ENCODE data around the gene SCAMP2. TPM values are rescaled to one million over a fixed set of nuclear protein-coding genes. Genes with fewer than 3 reads are reported as not detected.

Gene SCAMP2
- total RNA-seq, 5 donors from 2014 or later (not counting 1 experiment from before 2014, with no cell fraction given): 76.8 to 141 (median 134) TPM

- no peaks in the 10 kb centered on the region for H3K9me3 Mint-ChIP-seq
- no peak for DNase-seq
- Histone ChIP-seq H3K36me3 (ENCODE audit: control insufficient read depth in 2 of 2, extremely low read depth in 1 of 2, insufficient read depth in 1 of 2, low read length in 1 of 2) (peaks cover 9% of the 10 kb centered on the region in 2 donors), H3K27me3 (replicated peaks in 1 of 2; ENCODE audit: control insufficient read depth in 2 of 2, extremely low read depth in 1 of 2, insufficient read depth in 2 of 2, low read length in 1 of 2) (peaks cover 0 to 11% of the 10 kb centered on the region in 2 experiments), H3K4me1 (ENCODE audit: control insufficient read depth in 1 of 2, extremely low read depth in 1 of 2, insufficient read depth in 2 of 2, low read length in 2 of 2) (no peaks in the 10 kb centered on the region), H3K9me3 (no peaks in the 10 kb centered on the region), H3K4me3 (ENCODE audit: control insufficient read depth in 1 of 2, extremely low read depth in 1 of 2, low read length in 1 of 2) (no peak overlapping the region), H3K27ac (ENCODE audit: low read length) (no peak overlapping the region)
- ChIA-PET POLR2A (interaction anchor here in 1 of 2 donors (0.6 kb wide), 1 partner anchor 37 kb away, joined by 5 read pairs; no protein-coding TSS in a partner anchor), CTCF (interaction anchor here in 1 of 2 donors (0.7 kb wide), 1 partner anchor 56 kb away, joined by 5 read pairs; no protein-coding TSS in a partner anchor)
- peaks cover 0 to 6% of the 10 kb centered on the region in 2 donors for H3K27me3 Mint-ChIP-seq
- H3K4me3 Mint-ChIP-seq: no peak overlapping the region
- 87% methylated on average over 5 of the region's 12 CpGs for WGBS (ENCODE audit: insufficient coverage)
- H3K4me1 Mint-ChIP-seq: peaks cover 0 to 8% (median 3%) of the 10 kb centered on the region in 3 donors
- H3K27ac Mint-ChIP-seq: no peak overlapping the region
- H3K36me3 Mint-ChIP-seq: peaks cover 3% of the 10 kb centered on the region
- ATAC-seq (replicated peaks in 1 of 4): no peak
Measured at GRCh38 chr15:74833376-74834107, 39.6 kb downstream of the SCAMP2 start.

GRCh38 chr15:74832826-74833225 is 40.3 kb downstream of the SCAMP2 start:
- Mint-ChIP-seq H3K27ac (no peak overlapping the region), H3K9me3 (no peaks in the 10 kb centered on the region), H3K4me1 (peaks cover 0 to 8% (median 3%) of the 10 kb centered on the region in 3 donors), H3K4me3 (no peak overlapping the region), H3K27me3 (peaks cover 6 to 11% of the 10 kb centered on the region in 2 donors), H3K36me3 (peaks cover 3% of the 10 kb centered on the region)
- H3K27me3 ChIP-seq (replicated peaks in 1 of 2; ENCODE audit: control insufficient read depth in 2 of 2, extremely low read depth in 1 of 2, insufficient read depth in 2 of 2, low read length in 1 of 2): peaks cover 0 to 19% of the 10 kb centered on the region in 2 experiments
- ChIA-PET CTCF (no interaction called here), POLR2A (no interaction called here)
- DNase-seq: no peak
- H3K9me3 ChIP-seq: no peaks in the 10 kb centered on the region
- no peaks in the 10 kb centered on the region for H3K4me1 ChIP-seq (ENCODE audit: control insufficient read depth in 1 of 2, extremely low read depth in 1 of 2, insufficient read depth in 2 of 2, low read length in 2 of 2)
- 71% methylated on average over 2 of the region's 4 CpGs for WGBS (ENCODE audit: insufficient coverage)
- H3K27ac ChIP-seq (ENCODE audit: low read length): no peak overlapping the region
- peaks cover 4 to 9% of the 10 kb centered on the region in 2 donors for H3K36me3 ChIP-seq (ENCODE audit: control insufficient read depth in 2 of 2, extremely low read depth in 1 of 2, insufficient read depth in 1 of 2, low read length in 1 of 2)
- ATAC-seq (replicated peaks in 1 of 4): no peak
- no peak overlapping the region for H3K4me3 ChIP-seq (ENCODE audit: control insufficient read depth in 1 of 2, extremely low read depth in 1 of 2, low read length in 1 of 2)

DNA sequence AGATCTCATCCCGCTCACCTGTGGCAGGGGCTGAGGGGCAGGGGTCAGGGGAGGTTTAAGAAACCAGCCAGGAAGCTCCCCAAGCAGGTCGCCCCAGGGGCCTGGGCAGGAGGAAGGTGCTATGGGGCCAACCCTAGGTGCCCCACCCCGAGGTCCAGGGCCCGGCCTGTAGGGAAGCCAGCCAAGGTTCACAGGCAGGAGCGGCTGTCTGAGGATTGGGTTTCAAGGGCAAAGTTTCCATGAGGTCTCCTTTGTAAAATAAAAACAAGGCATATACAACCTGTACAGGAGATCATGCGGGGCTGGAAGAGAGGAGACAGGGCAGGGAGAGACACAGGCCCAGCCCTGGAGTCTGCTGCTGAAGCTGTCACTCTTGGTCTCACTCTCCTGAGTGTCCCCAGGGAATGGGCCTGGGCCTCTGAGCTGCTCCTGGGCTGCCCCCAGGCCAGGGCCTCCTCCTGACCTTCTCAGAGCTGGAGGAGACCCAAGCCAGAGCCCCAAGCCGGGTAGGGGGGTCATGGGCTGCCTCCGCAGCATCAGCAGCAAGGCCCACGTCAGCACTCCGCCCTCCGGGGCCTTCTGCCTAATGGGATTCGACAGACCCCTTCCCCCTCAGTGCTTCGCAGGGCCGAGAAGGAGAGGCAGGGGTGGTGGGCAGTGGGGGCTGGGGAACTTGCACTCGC is 41.2 kb downstream of the SCAMP2 start:
- H3K27me3 ChIP-seq (replicated peaks in 1 of 2; ENCODE audit: control insufficient read depth in 2 of 2, extremely low read depth in 1 of 2, insufficient read depth in 2 of 2, low read length in 1 of 2): peaks cover 2 to 25% of the 10 kb centered on the region in 2 experiments
- H3K36me3 Mint-ChIP-seq: peaks cover 3% of the 10 kb centered on the region
- no peak overlapping the region for H3K27ac Mint-ChIP-seq
- no peaks in the 10 kb centered on the region for H3K9me3 ChIP-seq
- no peak for DNase-seq
- POLR2A ChIA-PET: no interaction called here
- peaks cover 0 to 8% (median 5%) of the 10 kb centered on the region in 3 donors for H3K4me1 Mint-ChIP-seq
- H3K4me1 ChIP-seq (ENCODE audit: control insufficient read depth in 1 of 2, extremely low read depth in 1 of 2, insufficient read depth in 2 of 2, low read length in 2 of 2): peaks cover 0 to 3% of the 10 kb centered on the region in 2 experiments
- ATAC-seq (replicated peaks in 1 of 4): no peak
- H3K4me3 ChIP-seq (ENCODE audit: control insufficient read depth in 1 of 2, extremely low read depth in 1 of 2, low read length in 1 of 2): no peak overlapping the region
- H3K9me3 Mint-ChIP-seq: no peaks in the 10 kb centered on the region
- H3K27me3 Mint-ChIP-seq: peaks cover 14 to 18% of the 10 kb centered on the region in 2 donors
- no peak overlapping the region for H3K27ac ChIP-seq (ENCODE audit: low read length)
- peaks cover 4 to 7% of the 10 kb centered on the region in 2 donors for H3K36me3 ChIP-seq (ENCODE audit: control insufficient read depth in 2 of 2, extremely low read depth in 1 of 2, insufficient read depth in 1 of 2, low read length in 1 of 2)
- no peak overlapping the region for H3K4me3 Mint-ChIP-seq
- WGBS (ENCODE audit: insufficient coverage): 78% methylated on average over 7 of the region's 15 CpGs
- CTCF ChIA-PET: no interaction called here

DNA sequence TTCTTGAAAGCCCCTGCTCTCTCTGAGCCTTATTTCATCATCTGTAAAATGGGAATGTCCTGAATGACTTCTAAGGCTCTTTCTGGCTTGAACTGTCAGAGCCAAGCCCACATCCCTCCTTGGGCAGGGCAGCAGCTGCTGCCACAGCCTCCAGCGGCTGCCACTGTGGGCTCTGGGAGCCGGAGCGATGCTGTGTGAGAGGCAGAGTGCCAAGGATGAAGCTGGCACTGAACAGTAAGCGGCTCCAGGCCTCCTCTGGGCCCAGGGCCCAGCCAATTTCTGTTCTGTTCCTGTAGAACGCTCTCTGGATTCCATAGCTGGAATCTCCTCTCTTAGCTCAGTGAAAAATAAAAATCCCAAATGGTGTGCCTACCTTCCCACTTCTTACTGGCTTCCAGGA is 42.3 kb downstream of the SCAMP2 start:
- no peaks in the 10 kb centered on the region for H3K9me3 Mint-ChIP-seq
- DNase-seq (no peak), ATAC-seq (replicated peaks in 1 of 4) (no peak)
- no peak overlapping the region for H3K4me3 Mint-ChIP-seq
- H3K27me3 ChIP-seq (replicated peaks in 1 of 2; ENCODE audit: control insufficient read depth in 2 of 2, extremely low read depth in 1 of 2, insufficient read depth in 2 of 2, low read length in 1 of 2): peaks cover 2 to 36% of the 10 kb centered on the region in 2 experiments
- no peak overlapping the region for H3K4me3 ChIP-seq (ENCODE audit: control insufficient read depth in 1 of 2, extremely low read depth in 1 of 2, low read length in 1 of 2)
- peaks cover 0 to 11% of the 10 kb centered on the region in 2 experiments for H3K4me1 ChIP-seq (ENCODE audit: control insufficient read depth in 1 of 2, extremely low read depth in 1 of 2, insufficient read depth in 2 of 2, low read length in 2 of 2)
- peaks cover 0 to 8% (median 6%) of the 10 kb centered on the region in 3 donors for H3K4me1 Mint-ChIP-seq
- H3K27me3 Mint-ChIP-seq: peaks cover 14 to 23% of the 10 kb centered on the region in 2 donors
- POLR2A ChIA-PET: no interaction called here
- WGBS (ENCODE audit: insufficient coverage): 89% methylated on average over 4 of the region's 5 CpGs
- no peak overlapping the region for H3K27ac ChIP-seq (ENCODE audit: low read length)
- CTCF ChIA-PET: no interaction called here
- H3K36me3 Mint-ChIP-seq: no peaks in the 10 kb centered on the region
- peaks cover under 1 to 2% of the 10 kb centered on the region in 2 donors for H3K36me3 ChIP-seq (ENCODE audit: control insufficient read depth in 2 of 2, extremely low read depth in 1 of 2, insufficient read depth in 1 of 2, low read length in 1 of 2)
- H3K9me3 ChIP-seq: no peaks in the 10 kb centered on the region
- H3K27ac Mint-ChIP-seq: no peak overlapping the region

DNA sequence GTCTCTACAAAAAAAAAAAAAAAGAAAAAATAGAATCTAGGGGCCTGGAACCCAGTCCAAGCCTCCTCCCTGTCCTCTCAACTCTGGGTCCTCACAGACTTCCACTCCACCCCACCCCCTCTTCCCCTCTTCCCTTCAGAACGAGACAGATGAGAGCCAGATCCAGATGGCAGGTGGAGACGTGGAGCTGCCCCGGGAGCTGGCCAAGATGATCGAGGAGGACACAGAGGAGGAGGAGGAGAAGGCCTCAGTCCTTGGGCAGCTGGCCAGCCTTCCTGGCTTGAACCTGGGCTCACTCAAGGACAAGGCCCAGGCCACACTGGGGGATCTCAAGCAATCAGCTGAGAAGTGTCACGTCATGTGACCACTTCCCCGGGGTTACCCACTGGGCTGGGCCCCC is 43.2 kb downstream of the SCAMP2 start:
- Mint-ChIP-seq H3K27ac (no peak overlapping the region), H3K27me3 (peaks cover 14 to 25% of the 10 kb centered on the region in 2 donors), H3K9me3 (no peaks in the 10 kb centered on the region), H3K4me3 (no peak overlapping the region), H3K36me3 (no peaks in the 10 kb centered on the region), H3K4me1 (peaks cover 0 to 4% (median 4%) of the 10 kb centered on the region in 3 donors)
- ATAC-seq (replicated peaks in 1 of 4) (no peak), DNase-seq (no peak)
- Histone ChIP-seq H3K9me3 (no peaks in the 10 kb centered on the region), H3K4me1 (ENCODE audit: control insufficient read depth in 1 of 2, extremely low read depth in 1 of 2, insufficient read depth in 2 of 2, low read length in 2 of 2) (peaks cover 0 to 11% of the 10 kb centered on the region in 2 experiments), H3K36me3 (ENCODE audit: control insufficient read depth in 2 of 2, extremely low read depth in 1 of 2, insufficient read depth in 1 of 2, low read length in 1 of 2) (no peaks in the 10 kb centered on the region), H3K27ac (ENCODE audit: low read length) (no peak overlapping the region), H3K27me3 (replicated peaks in 1 of 2; ENCODE audit: control insufficient read depth in 2 of 2, extremely low read depth in 1 of 2, insufficient read depth in 2 of 2, low read length in 1 of 2) (peaks cover 2 to 39% of the 10 kb centered on the region in 2 experiments), H3K4me3 (ENCODE audit: control insufficient read depth in 1 of 2, extremely low read depth in 1 of 2, low read length in 1 of 2) (no peak overlapping the region)
- POLR2A ChIA-PET: no interaction called here
- CTCF ChIA-PET: interaction anchor here in 1 of 2 donors (0.7 kb wide), 1 partner anchor 75 kb away, joined by 4 read pairs; no protein-coding TSS in a partner anchor
- WGBS (ENCODE audit: insufficient coverage): 94% methylated on average over 3 of the region's 6 CpGs

GRCh38 chr15:74829486-74829885 is 43.7 kb downstream of the SCAMP2 start:
- Histone ChIP-seq H3K4me1 (ENCODE audit: control insufficient read depth in 1 of 2, extremely low read depth in 1 of 2, insufficient read depth in 2 of 2, low read length in 2 of 2) (peaks cover 0 to 11% of the 10 kb centered on the region in 2 experiments), H3K4me3 (ENCODE audit: control insufficient read depth in 1 of 2, extremely low read depth in 1 of 2, low read length in 1 of 2) (no peak overlapping the region), H3K36me3 (ENCODE audit: control insufficient read depth in 2 of 2, extremely low read depth in 1 of 2, insufficient read depth in 1 of 2, low read length in 1 of 2) (no peaks in the 10 kb centered on the region), H3K9me3 (no peaks in the 10 kb centered on the region), H3K27ac (ENCODE audit: low read length) (no peak overlapping the region), H3K27me3 (replicated peaks in 1 of 2; ENCODE audit: control insufficient read depth in 2 of 2, extremely low read depth in 1 of 2, insufficient read depth in 2 of 2, low read length in 1 of 2) (peaks cover 2 to 39% of the 10 kb centered on the region in 2 experiments)
- 60% methylated on average over 2 of the region's 3 CpGs for WGBS (ENCODE audit: insufficient coverage)
- ChIA-PET CTCF (no interaction called here), POLR2A (no interaction called here)
- H3K36me3 Mint-ChIP-seq: no peaks in the 10 kb centered on the region
- peaks cover 0 to 6% (median 0%) of the 10 kb centered on the region in 3 donors for H3K4me1 Mint-ChIP-seq
- H3K27me3 Mint-ChIP-seq: peaks cover 14 to 28% of the 10 kb centered on the region in 2 donors
- no peak overlapping the region for H3K4me3 Mint-ChIP-seq
- no peaks in the 10 kb centered on the region for H3K9me3 Mint-ChIP-seq
- ATAC-seq (replicated peaks in 1 of 4) (no peak), DNase-seq (no peak)
- no peak overlapping the region for H3K27ac Mint-ChIP-seq
